GM12891 (cell line): ENCODE data around the gene BCAP31.

Source experiments
- POLR2A ChIP-seq: IDR thresholded peaks from 2 replicates; pipeline ENCODE4 v1.6.1; 2011; ENCODE audit warnings: low read depth, low read length, control low read depth
- POLR2AphosphoS5 ChIP-seq: IDR thresholded peaks from 2 replicates; pipeline ENCODE4 v1.6.1; 2011; ENCODE audit warnings: low read depth, low read length, control low read depth

- no peak for TF ChIP-seq POLR2AphosphoS5
- TF ChIP-seq POLR2A = no peak
Measured at GRCh38 chrX:153657161-153657560, 67.0 kb downstream of the BCAP31 start.
